Measurements from ENCODE around the gene ZNF324B. TPM values are rescaled to one million over a fixed set of nuclear protein-coding genes. Genes with fewer than 3 reads are reported as not detected.
"Not testable (repeated sequence)": the region's sequence is repeated elsewhere in the genome, so short reads cannot be mapped to it uniquely, and the experiment has no call there.

The ZNF324B gene
- total RNA-seq, result 10 to 100 TPM; 11.2 to 12.4 TPM

GRCh38 chr19:58451358-58452101, at the start of gene ZNF324B:
Gene ZNF324B, plus strand, starts transcription at chr19:58451622. Its CDS starts 2,080 bp downstream, at chr19:58453702.
- ChIA-PET POLR2A (interaction anchor here (1.0 kb wide), 1 partner anchor 12 kb away, joined by 3 read pairs; the partner anchor contains the start of gene ZNF132), CTCF (interaction anchor here (0.8 to 1.5 kb wide), 2 partner anchors 9 to 11 kb away, joined by 3 read pairs; partner anchors contain the start of gene ZNF132)

- ChIA-PET POLR2A (no interaction called here), CTCF (interaction anchor here (0.6 to 2.1 kb wide), 3 partner anchors 40 to 118 kb away, joined by 3 to 5 read pairs (median 5); partner anchors contain the start of genes ZBTB45 and ZNF497)
Measured at GRCh38 chr19:58401840-58402421, 49.5 kb upstream of the ZNF324B start.

- CTCF ChIA-PET, result interaction anchor here (2.1 kb wide), 1 partner anchor 116 kb away, joined by 5 read pairs; the partner anchor contains the start of gene ZBTB45
- POLR2A ChIA-PET, result interaction anchor here (0.7 kb wide), 1 partner anchor 35 kb away, joined by 8 read pairs; no protein-coding TSS in a partner anchor
Measured at GRCh38 chr19:58403920-58404478, 47.4 kb upstream of the ZNF324B start.

- CTCF ChIA-PET, result interaction anchor here (0.5 to 0.6 kb wide), 2 partner anchors 13 to 188 kb away, joined by 3 read pairs; no protein-coding TSS in a partner anchor
- POLR2A ChIA-PET, result no interaction called here
Measured at GRCh38 chr19:58406818-58407657, 44.4 kb upstream of the ZNF324B start.

- ChIA-PET POLR2A (interaction anchor here (1.0 to 1.8 kb wide), 2 partner anchors 68 to 112 kb away, joined by 3 to 6 read pairs; partner anchors contain the start of genes ZBTB45 and ZNF446), CTCF (interaction anchor here (0.6 to 1.0 kb wide), 3 partner anchors 8 to 189 kb away, joined by 3 to 4 read pairs (median 4); no protein-coding TSS in a partner anchor)
Measured at GRCh38 chr19:58407658-58408151, 43.7 kb upstream of the ZNF324B start.

GRCh38 chr19:58408152-58409009, 43.0 kb upstream of the ZNF324B start, which contains the start of gene ZNF584:
Gene ZNF584, plus strand, starts transcription at chr19:58408649. Its CDS starts 499 bp downstream, at chr19:58409148.
- CTCF ChIA-PET, result interaction anchor here (0.8 to 1.0 kb wide), 4 partner anchors 9 to 112 kb away, joined by 3 to 4 read pairs (median 4); partner anchors contain the start of gene ZBTB45
- POLR2A ChIA-PET, result interaction anchor here (1.0 to 1.8 kb wide), 2 partner anchors 67 to 112 kb away, joined by 3 to 6 read pairs; partner anchors contain the start of genes ZBTB45 and ZNF446

GRCh38 chr19:58409010-58409790, 42.2 kb upstream of the ZNF324B start:
- POLR2A ChIA-PET, result interaction anchor here (1.0 to 1.8 kb wide), 2 partner anchors 66 to 111 kb away, joined by 3 to 6 read pairs; partner anchors contain the start of genes ZBTB45 and ZNF446
- CTCF ChIA-PET, result interaction anchor here (0.8 to 1.0 kb wide), 5 partner anchors 10 to 111 kb away, joined by 3 to 4 read pairs (median 4); partner anchors contain the start of gene ZBTB45

GRCh38 chr19:58416604-58417003, 34.8 kb upstream of the ZNF324B start:
- CTCF ChIA-PET, result no interaction called here

GRCh38 chr19:58417071-58417470, 34.4 kb upstream of the ZNF324B start:
- CTCF ChIA-PET, result no interaction called here

More at GRCh38 chr19:58416604-58417003, 34.8 kb upstream of the ZNF324B start:
- POLR2A ChIA-PET, result interaction anchor here (0.5 kb wide), 1 partner anchor 40 kb away, joined by 7 read pairs; no protein-coding TSS in a partner anchor

GRCh38 chr19:58428617-58429016, 22.8 kb upstream of the ZNF324B start:
- CTCF ChIA-PET, result no interaction called here
- POLR2A ChIA-PET, result no interaction called here

More at GRCh38 chr19:58417071-58417470, 34.4 kb upstream of the ZNF324B start:
- POLR2A ChIA-PET, result interaction anchor here (0.5 kb wide), 1 partner anchor 41 kb away, joined by 7 read pairs; no protein-coding TSS in a partner anchor

- ChIA-PET POLR2A (no interaction called here), CTCF (interaction anchor here (0.6 kb wide), 1 partner anchor 689 kb away, joined by 4 read pairs; no protein-coding TSS in a partner anchor)
Measured at GRCh38 chr19:58429745-58430144, 21.7 kb upstream of the ZNF324B start.

- POLR2A ChIA-PET, result no interaction called here
- CTCF ChIA-PET, result no interaction called here
Measured at GRCh38 chr19:58434217-58434616, 17.2 kb upstream of the ZNF324B start.

- ChIA-PET POLR2A (interaction anchor here (0.6 kb wide), 2 partner anchors 12 to 36 kb away, joined by 3 to 8 read pairs; partner anchors contain the start of gene ZNF324B), CTCF (interaction anchor here (1.1 kb wide), 1 partner anchor 11 kb away, joined by 3 read pairs; no protein-coding TSS in a partner anchor)
Measured at GRCh38 chr19:58439576-58440554, 11.6 kb upstream of the ZNF324B start, which contains the start of gene ZNF132. Gene ZNF132, minus strand, starts transcription at chr19:58440153. Its CDS starts 332 bp downstream, at chr19:58439821.

- POLR2A ChIA-PET, result no interaction called here
- CTCF ChIA-PET, result interaction anchor here (1.1 kb wide), 1 partner anchor 10 kb away, joined by 3 read pairs; no protein-coding TSS in a partner anchor
Measured at GRCh38 chr19:58440556-58440955, 10.9 kb upstream of the ZNF324B start.

- CTCF ChIA-PET, POLR2A ChIA-PET: not testable (repeated sequence)
Measured at GRCh38 chr19:58442986-58443385, 8.4 kb upstream of the ZNF324B start.

Measured in activated CD8-positive, alpha-beta memory T cell treated with anti-CD3 and anti-CD28 coated beads for 36 hours (primary cell).